MM.1S (cell line): ENCODE results near the gene SIPA1L2.
A peak's percentile ranks its signal among the peaks of the same experiment; 100 is the strongest.

Source experiments
- DNase-seq: peaks from one replicate; pipeline ENCODE4 v3.0.0-alpha.2; 2015
- H2AFZ ChIP-seq: fragments of 300-600 bp; sonication (generic); 2 replicates; pipeline ENCODE4 v1.6.0; 2016; ENCODE audit warnings: antibody characterized with exemption, low read length
- H3F3A ChIP-seq: fragments of 300-600 bp; sonication (generic); 2 replicates; pipeline ENCODE4 v1.6.1; 2016; ENCODE audit warnings: mild to moderate bottlenecking, antibody characterized with exemption, low read length, moderate library complexity, mixed read lengths; ENCODE audit not compliant: insufficient read depth
- H3K27ac ChIP-seq: fragments of 300-600 bp; sonication (generic); 2 replicates; pipeline ENCODE4 v1.5.1; 2016; ENCODE audit warnings: mild to moderate bottlenecking, low read length
- H3K27me3 ChIP-seq: fragments of 300-600 bp; sonication (generic); replicated peaks from 2 replicates; pipeline ENCODE4 v1.6.0; 2016; ENCODE audit warnings: low read length; ENCODE audit not compliant: insufficient read depth
- H3K36me3 ChIP-seq: fragments of 300-600 bp; sonication (generic); replicated peaks from 2 replicates; pipeline ENCODE4 v1.6.1; 2016; ENCODE audit warnings: mild to moderate bottlenecking, low read length, mixed read lengths; ENCODE audit not compliant: insufficient read depth
- H3K4me1 ChIP-seq: fragments of 300-600 bp; sonication (generic); 2 replicates; pipeline ENCODE4 v1.6.1; 2016; ENCODE audit warnings: low read length, mixed read lengths
- H3K4me2 ChIP-seq: fragments of 300-600 bp; sonication (generic); 2 replicates; pipeline ENCODE4 v1.6.0; 2016; ENCODE audit warnings: low read depth, low read length
- H3K4me3 ChIP-seq: fragments of 300-600 bp; sonication (generic); 2 replicates; pipeline ENCODE4 v1.5.1; 2016; ENCODE audit warnings: low read length, mixed read lengths
- H3K79me2 ChIP-seq: fragments of 300-600 bp; sonication (generic); 2 replicates; pipeline ENCODE4 v1.6.1; 2016; ENCODE audit warnings: mixed run types, low read length, mixed read lengths
- H3K9ac ChIP-seq: fragments of 300-600 bp; sonication (generic); 2 replicates; pipeline ENCODE4 v1.6.1; 2016; ENCODE audit warnings: low read length, mixed read lengths
- H3K9me2 ChIP-seq: fragments of 300-600 bp; sonication (generic); replicated peaks from 2 replicates; pipeline ENCODE4 v1.6.1; 2016; ENCODE audit warnings: mild to moderate bottlenecking, low read length, mixed read lengths; ENCODE audit not compliant: insufficient read depth
- H3K9me3 ChIP-seq: fragments of 300-600 bp; sonication (generic); replicated peaks from 2 replicates; pipeline ENCODE4 v1.6.1; 2016; ENCODE audit warnings: mild to moderate bottlenecking, low read length, mixed read lengths; ENCODE audit not compliant: insufficient read depth
- H4K20me1 ChIP-seq: fragments of 300-600 bp; sonication (generic); 2 replicates; pipeline ENCODE4 v1.6.1; 2016; ENCODE audit warnings: mild to moderate bottlenecking, low read length, moderate library complexity, mixed read lengths; ENCODE audit not compliant: insufficient read depth
- EZH2 ChIP-seq: fragments of 300-600 bp; sonication (generic); optimal IDR thresholded peaks from 2 replicates; pipeline ENCODE3; 2017; ENCODE audit warnings: low read depth, mild to moderate bottlenecking, antibody characterized with exemption, low read length, mixed read lengths
- EZH2phosphoT487 ChIP-seq: fragments of 300-600 bp; sonication (generic); IDR thresholded peaks from 2 replicates; pipeline ENCODE4 v1.6.1; 2018; ENCODE audit warnings: antibody characterized with exemption, low read length
- TF ChIP-seq, protein P1 (sequence below): fragments of 300-600 bp; sonication (generic); IDR thresholded peaks from 2 replicates; pipeline ENCODE4 v1.5.1; 2016; ENCODE audit warnings: antibody characterized with exemption, low read length, mixed read lengths

Gene SIPA1L2

DNA sequence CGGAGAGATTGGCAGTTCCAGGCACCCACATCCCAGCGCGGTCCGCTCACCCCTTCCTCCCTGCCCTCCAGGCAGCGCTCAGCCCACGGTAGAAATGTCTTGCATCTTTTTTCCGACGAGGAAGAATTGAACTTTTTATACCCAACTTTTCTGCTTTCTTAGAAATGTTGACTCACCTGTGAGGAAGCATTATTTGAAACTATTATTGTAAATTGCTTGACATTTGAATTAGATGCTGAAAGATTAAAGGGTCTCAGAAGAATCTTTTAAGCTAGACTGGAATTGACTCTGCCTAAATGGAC lies 912 bp upstream of the SIPA1L2 start:
- no peaks in the 10 kb centered on the region for H3K79me2 ChIP-seq
- peaks cover 33% of the 10 kb centered on the region for H3F3A ChIP-seq
- H3K9ac ChIP-seq: no peak overlapping the region; the same call in 1 of the 2 replicates
- no peaks in the 10 kb centered on the region for H4K20me1 ChIP-seq
- TF ChIP-seq, protein P1, sequence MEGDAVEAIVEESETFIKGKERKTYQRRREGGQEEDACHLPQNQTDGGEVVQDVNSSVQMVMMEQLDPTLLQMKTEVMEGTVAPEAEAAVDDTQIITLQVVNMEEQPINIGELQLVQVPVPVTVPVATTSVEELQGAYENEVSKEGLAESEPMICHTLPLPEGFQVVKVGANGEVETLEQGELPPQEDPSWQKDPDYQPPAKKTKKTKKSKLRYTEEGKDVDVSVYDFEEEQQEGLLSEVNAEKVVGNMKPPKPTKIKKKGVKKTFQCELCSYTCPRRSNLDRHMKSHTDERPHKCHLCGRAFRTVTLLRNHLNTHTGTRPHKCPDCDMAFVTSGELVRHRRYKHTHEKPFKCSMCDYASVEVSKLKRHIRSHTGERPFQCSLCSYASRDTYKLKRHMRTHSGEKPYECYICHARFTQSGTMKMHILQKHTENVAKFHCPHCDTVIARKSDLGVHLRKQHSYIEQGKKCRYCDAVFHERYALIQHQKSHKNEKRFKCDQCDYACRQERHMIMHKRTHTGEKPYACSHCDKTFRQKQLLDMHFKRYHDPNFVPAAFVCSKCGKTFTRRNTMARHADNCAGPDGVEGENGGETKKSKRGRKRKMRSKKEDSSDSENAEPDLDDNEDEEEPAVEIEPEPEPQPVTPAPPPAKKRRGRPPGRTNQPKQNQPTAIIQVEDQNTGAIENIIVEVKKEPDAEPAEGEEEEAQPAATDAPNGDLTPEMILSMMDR: no peak; the same call in 1 of the 2 replicates
- H3K9me3 ChIP-seq: no peaks in the 10 kb centered on the region
- peaks cover 34% of the 10 kb centered on the region for H3K4me1 ChIP-seq
- peak overlapping the region; percentile 75 for H3K4me3 ChIP-seq
- peaks cover 20% of the 10 kb centered on the region for H3K27me3 ChIP-seq
- no peak for DNase-seq
- no peak overlapping the region for H3K27ac ChIP-seq
- H3K4me2 ChIP-seq: peak overlapping the region; percentile 97
- no peaks in the 10 kb centered on the region for H3K36me3 ChIP-seq
- peak overlapping the region; percentile 88 for H2AFZ ChIP-seq
- no peaks in the 10 kb centered on the region for H3K9me2 ChIP-seq

DNA sequence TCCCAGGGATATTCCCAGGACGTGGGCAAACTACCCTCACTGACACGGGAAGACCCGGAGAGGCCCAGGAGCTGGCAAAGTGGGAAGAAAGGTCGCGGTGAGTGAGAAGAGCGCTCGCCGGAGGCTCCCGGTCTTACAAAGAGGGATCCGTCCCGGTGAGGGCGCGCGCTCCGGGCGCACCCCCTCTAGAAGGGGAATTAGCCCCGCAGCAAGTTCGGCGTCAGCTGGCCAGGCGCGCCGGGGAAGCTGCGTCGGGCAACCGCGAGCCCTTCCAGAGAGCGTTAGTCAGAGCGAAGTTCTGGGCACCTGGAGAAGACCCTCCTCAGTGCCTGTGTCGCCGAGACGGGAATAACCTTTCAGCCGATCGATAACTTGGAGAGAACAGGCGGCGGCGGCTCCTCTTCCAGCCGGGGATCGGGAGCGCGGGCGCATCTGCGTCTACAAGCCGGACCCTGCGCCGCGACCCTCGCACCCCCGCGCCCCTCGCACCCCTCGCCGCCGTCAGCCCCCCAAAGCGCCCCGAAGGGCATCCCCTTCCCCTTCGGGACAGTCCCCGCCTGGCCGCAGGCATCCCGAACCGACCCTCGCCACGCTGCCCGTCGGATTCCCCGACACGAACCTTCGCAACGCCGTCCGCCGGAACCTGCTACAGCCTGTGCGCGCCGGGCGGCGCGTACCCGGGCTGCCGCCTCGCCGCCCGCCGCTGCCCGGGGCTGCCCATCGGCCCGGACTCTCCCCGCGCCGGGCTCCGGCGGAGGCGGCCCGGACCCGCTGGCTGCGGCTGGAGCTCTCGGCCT lies 485 bp downstream of the SIPA1L2 start:
- Histone ChIP-seq H3K4me1 (peaks cover 34% of the 10 kb centered on the region), H3K27ac (no peak overlapping the region), H3K27me3 (peaks cover 20% of the 10 kb centered on the region), H3K4me3 (peak overlapping the region; percentile 64), H3K79me2 (no peaks in the 10 kb centered on the region), H3K9me3 (no peaks in the 10 kb centered on the region), H4K20me1 (no peaks in the 10 kb centered on the region), H3K4me2 (peak overlapping the region; percentile 81), H3F3A (peaks cover 33% of the 10 kb centered on the region), H3K9me2 (no peaks in the 10 kb centered on the region), H3K36me3 (no peaks in the 10 kb centered on the region), H2AFZ (peak overlapping the region; percentile 51), H3K9ac (peak overlapping the region; percentile 11; the same call in 1 of the 2 replicates)
- TF ChIP-seq EZH2phosphoT487: 0 out of 2 replicates have a peak, but pooled peaks have one; percentile 16
- TF ChIP-seq, protein P1: no peak
- peak; percentile 65 for TF ChIP-seq EZH2
- no peak for DNase-seq

DNA sequence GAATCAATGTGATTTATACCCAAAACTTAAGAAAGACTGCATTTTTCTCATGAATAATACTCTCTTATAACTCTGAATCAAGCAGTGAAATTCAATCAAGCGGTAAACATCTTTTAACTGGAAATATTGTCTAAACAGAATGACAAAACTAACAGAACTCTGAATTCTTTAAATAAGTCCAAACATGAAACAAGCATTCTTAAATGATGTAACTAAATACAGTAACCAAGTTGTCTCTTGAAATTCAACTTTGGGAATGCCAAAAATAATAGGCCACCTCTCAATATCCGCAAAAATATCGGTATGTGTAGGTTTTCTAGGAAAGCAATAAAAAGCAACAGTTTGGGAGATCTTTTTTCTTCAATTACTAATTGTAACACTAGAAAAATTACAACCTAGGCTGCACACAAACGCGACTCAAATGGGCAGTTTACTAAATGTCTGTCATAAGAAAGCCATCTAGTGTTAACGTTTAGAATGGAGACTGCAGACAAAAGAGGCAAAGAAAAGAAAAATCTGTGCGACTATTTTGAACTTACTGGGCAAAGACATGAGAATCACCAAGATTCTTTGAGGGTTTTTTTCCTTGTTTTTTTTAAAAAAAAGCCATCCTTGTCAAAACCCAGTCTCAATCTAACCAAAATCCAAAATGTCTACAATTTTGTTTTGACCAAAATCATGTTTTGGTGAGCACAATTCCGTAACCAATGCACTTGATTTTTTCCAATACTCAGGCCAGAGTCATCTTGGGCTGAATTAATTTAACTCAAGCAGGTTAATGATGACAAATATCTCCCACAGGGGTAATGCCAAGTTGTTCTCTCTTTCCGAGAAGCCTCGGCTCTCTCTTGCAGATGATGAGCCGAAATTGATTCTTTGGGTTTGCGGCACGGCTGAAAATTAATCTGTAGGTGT lies 1.3 kb downstream of the SIPA1L2 start:
- H4K20me1 ChIP-seq: no peaks in the 10 kb centered on the region
- DNase-seq: peak; percentile 64
- H3K27ac ChIP-seq: no peak overlapping the region
- H3K27me3 ChIP-seq: peaks cover 20% of the 10 kb centered on the region
- H3K9ac ChIP-seq: no peak overlapping the region
- peak overlapping the region; percentile 51 for H2AFZ ChIP-seq
- peak overlapping the region; percentile 81 for H3K4me2 ChIP-seq
- H3K9me2 ChIP-seq: no peaks in the 10 kb centered on the region
- H3K36me3 ChIP-seq: no peaks in the 10 kb centered on the region
- no peaks in the 10 kb centered on the region for H3K79me2 ChIP-seq
- peaks cover 34% of the 10 kb centered on the region for H3K4me1 ChIP-seq
- no peaks in the 10 kb centered on the region for H3K9me3 ChIP-seq
- H3K4me3 ChIP-seq: peak overlapping the region; percentile 64
- TF ChIP-seq EZH2phosphoT487: 0 out of 2 replicates have a peak, but pooled peaks have one; percentile 45
- TF ChIP-seq, protein P1: peak; percentile 32
- TF ChIP-seq EZH2: no peak
- peaks cover 33% of the 10 kb centered on the region for H3F3A ChIP-seq
